CD4-positive, alpha-beta T cell treated with Interleukin-17A for 1 hour (primary cell): Measurements from ENCODE around the gene CCNY.
"Not testable (repeated sequence)": the region's sequence is repeated elsewhere in the genome, so short reads cannot be mapped to it uniquely, and the experiment has no call there.

Source experiments
- DNase-seq: peaks from one replicate; pipeline ENCODE4 v3.0.0-alpha.2; 2020

The CCNY gene

DNA sequence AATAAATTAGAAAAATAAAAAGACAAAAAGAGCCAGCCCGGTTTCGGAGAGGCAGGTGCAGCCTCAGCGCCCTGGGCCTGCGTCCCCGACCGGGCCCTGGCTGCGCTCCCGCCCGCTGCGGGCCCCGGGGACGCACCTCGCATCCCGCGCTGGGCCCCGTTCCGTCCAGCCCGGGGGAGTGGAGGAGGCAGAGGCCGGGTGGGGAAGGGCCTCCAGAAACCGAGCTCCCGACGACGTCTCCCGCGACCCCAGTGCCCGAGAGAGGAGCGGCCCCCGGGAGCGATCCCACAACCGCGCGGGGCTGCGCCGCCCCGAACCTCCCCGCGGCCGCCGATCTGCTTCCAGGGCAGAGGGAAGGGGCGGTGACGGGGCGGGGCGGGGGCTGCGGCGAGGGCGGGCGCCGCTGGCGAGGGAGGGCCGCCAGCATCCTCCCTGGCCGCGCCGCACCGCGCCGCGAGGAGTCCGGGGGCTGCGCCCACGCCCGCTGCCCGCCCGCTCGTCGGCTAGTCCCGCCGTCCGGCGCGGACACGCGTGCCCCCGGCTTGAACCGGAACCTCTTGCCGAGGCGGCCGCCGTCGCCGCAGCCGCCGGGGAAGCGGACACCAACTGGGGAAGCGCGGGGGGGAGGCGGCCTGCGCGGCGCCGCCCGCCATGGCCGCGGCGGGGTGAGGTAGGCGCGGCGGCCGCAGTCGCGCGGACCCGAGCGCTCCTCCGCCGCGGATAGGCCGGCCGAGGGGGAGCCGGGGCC, at the start of gene CCNY:
TSS of gene CCNY (plus strand) at position 426 of the 748 bp plus-strand sequence. CDS start 545 bp downstream, outside the sequence.
- DNase-seq = peak; percentile 75

DNA sequence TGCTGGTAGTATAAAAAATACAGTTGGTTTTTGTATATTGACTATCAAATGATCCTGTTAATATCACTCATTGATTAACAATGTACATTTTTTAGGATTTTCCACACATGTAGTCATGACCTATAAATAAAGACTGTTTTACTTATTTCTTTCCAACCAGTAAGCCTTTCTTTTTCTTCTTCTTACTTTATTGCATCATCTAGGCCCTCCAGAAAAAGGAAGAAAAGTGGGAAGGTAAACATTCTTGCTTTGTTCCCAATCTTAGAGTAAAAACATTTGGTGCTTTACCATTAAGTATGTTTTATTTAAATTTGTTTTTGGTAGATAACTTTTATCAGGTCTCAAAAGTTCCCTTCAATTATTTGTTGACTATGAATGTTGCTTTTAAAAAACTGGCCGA, 47.1 kb upstream of the CCNY start:
- no peak for DNase-seq

DNA sequence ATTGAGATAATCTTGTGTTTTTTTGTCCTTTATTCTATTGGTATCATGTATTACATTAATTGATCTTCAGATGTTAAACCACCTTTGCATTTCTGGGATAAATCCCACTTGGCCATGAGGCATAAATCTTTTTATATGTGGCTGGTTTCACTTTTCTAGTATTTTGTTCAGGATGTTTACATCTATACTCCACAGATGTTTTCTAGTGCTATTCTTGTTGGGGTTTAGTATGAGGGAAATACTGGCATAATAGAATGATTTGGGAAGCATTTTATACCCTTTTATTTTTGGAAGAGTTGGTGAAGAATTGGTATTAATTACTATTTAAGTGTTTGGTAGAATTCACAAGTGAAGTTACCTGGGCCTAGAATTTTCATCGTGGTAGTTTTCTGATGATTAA, 41.8 kb upstream of the CCNY start:
- DNase-seq = no peak

DNA sequence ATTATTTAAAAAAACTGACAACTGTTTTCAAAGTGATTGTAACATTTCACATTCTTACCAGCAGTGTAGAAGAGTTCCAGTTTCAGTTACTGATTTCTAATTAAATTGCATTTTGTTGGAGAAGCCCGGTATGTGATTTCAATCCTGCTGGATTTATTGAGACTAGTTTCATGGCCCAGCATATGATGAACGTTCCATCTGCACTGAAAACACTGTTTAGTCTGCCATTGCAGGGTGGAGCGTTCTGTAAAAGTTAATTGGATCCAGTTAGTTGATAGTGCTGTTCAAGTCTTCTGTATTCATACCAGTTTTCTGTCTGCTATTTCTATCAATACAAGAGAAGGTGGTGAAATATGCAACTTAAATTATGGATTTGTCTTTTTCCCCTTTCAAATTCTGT, 37.3 kb upstream of the CCNY start:
- no peak for DNase-seq

DNA sequence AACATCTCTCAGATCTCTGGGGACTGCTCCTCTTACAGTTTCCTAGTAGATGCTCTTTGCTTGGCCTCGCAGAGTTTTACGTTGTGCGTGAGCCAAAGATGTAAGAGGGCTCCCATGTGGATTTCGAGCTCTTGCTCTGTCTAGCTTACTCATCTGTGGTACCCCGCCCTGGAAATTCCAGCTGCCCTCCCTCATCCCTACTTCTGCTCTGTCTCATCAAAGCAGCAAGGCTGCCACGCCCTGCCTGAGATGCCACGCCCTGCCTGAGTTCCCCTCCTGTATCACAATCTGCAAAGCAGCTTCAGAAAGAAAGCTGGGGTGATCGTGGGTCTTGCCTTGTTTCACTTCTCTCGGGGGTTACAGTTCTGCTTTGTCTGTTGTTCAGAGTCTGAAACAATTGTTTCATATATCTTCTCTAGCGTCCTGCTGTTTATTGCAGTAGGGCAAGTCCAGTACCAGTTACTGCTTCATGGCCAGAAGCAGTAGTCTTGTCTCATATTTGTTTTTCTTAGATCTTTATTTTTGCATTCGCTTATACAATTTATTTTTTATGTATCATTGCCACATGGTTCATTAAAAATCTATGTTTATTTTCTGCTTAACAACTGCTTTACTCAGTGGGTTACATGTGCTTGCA, 36.1 kb upstream of the CCNY start:
- peak; percentile 26 for DNase-seq

DNA sequence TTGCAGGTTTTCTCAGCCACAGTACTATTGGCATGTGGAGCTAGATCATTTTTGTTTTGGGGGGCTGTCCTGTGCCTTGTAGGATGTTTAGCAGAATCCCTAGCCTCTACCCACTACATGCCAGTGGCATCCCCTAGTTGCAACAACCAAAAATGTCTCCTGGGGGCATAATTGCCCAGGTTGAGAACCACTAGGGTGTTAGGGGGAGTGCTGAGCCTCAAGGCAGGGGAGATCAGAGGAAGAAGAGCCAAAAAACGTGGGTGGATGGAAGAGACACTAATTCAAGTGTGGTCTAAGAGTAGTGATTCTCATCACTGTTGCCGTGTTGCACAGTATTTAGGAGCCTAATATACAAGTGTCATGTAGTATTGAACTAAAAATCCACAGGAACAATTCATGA, 31.7 kb upstream of the CCNY start:
- DNase-seq = no peak

DNA sequence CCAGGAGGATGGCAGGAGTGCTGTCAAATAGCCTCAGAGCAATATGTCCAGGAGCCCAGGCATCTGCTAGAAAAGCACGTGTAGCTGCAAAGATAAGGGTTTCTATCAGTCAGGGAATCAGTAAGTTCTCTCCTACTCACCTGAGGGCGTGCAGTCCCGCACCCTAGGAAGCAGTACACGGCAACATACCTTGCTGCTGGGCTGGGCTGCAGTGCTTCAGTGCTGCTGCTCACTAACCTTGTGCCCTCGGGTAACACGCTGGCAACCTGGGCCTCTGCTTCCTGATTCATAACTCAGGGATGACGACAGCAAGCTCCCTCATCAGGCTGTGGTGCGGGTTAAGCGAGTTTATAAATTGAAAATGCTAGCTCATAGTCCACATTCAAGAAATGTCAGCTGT, 29.5 kb upstream of the CCNY start:
- DNase-seq = no peak

DNA sequence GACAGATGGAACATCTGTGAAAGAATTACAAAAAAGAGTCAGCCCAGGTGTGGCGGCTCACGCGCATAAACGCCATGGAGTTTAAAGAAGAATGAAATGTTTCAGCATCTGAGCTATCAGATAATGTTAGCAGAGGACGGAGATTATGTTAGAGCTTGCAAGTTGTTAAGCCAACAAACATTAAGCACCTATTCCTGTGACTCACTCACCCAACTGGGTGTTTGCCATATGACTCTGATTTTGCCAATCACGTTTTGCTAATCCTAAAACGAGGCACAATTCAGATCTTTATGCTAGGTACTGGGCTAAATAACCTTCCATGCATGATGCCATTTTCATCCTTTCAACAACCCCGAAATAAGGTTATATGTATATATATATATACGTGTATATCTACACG, 29.0 kb upstream of the CCNY start:
- no peak for DNase-seq

DNA sequence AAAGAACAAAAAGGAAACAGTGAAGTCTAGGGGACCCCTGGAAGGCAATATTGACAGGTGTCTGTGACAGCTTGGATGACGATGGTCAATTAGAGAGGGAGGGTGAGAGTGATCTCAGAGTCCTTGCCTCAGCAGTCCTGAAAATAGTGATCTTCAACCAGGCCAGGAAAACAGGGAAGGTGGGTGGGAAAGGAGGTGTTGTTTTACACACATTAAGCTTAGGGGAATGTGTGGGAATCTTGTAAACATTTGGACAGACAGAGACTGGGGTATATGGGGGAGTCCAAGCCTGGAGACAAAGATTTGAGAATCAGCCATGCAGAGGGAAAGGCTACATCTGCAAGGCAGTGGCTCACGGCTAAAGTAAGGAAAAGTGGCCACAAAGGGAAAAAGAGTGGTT, 27.5 kb upstream of the CCNY start:
- DNase-seq = no peak

DNA sequence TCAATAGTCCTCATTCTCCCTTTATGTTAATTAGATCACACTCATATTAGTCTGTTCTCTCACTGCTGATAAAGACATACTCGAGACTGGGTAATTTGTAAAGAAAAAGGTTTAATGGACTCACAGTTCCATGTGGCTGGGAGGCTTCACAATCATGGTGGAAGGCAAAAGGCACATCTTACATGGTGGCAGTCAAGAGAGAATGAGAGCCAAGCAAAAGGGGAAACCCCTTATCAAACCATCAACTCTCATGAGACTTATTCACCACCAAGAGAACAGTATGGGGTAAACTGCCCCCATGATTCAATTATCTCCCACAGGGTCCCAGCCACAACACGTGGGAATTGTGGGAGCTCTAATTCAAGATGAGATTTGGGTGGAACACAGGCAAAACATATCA, 22.2 kb upstream of the CCNY start:
- DNase-seq = not testable (repeated sequence)

DNA sequence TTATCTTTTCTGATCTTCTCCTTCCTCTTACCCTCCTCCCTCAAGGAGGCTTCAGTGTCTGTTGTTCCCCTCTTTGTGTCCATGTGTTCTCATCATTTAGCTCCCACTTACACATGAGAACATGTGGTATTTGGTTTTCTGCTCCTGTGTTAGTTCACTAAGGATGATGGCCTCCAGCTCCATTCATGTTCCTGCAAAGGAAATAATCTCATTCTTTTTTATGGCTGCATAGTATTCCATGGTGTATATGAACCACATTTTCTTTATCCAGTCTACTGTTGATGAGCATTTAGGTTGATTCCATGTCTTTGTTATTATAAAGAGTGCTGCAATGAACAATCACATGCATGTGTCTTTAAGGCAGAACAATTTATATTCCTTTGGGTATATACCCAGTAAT, 21.1 kb upstream of the CCNY start:
- not testable (repeated sequence) for DNase-seq

DNA sequence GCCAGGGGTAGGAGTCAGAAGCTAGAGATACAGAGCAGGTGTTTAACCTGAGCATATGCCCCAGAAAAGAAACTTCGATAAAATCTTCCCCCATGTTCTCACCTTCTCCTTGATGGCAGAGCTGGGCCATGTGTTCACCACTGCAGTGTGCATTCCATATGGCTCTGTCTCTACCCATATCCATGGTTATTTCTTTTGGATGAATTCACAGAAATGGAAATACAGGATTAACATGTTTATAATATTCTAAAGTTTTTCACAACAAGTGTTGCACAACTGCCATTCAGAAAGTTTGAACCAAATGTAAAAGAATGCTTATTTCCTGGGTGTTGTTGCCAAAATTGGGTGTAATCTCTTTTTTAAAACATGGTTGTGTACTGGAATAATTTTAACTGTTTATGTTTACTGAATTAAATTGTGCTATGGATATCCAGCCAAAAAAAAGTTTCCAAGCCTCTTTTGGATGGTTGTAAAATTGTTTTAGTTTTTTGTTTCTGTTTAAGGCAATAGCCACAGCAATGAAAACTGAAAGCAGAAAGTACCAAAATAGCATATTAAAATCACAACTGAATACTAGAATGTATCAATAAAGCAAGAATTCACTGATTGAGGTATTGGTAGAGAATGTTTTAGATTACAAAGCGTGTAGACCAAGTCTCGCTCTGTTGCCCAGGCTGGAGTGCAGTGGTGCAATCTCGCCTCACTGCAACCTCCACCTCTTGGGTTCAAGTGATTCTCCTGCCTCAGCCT, 19.9 kb upstream of the CCNY start:
- DNase-seq = no peak

DNA sequence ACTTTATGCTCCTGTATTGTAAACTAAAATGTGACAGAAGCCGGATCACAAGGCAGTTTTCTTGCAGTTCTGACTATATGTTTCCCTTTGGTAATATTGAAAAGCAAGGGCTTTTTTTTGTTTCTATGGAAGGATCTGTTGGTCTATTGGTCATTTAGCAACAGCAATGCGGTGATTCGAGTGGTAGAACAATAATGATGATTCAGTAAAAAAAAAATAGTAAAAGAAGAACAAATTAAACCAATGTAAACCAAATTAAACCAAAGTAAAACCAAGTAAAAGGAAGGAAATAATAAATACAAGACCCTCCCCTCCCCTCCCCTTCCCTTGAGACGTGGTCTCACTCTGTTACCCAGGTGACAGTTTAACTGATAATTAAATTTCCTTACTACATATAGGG, 17.8 kb upstream of the CCNY start:
- no peak for DNase-seq

DNA sequence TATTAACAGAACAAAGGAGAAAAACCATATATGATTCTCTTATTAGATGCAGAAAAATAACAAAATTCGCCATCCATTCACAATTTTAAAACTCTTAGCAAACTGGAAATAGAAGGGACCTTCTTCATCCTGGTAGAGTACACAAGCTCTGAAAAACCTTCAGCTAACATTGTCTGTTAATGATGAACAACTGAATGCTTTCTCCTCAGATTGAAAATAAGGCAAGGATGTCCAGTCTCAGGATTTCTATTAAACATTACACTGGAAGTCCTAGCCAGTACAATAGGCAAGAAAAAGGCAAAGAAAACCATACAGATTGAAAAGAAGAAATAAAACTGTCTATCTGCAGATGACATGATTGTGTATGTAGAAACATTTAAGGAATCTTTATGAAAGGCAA, 16.0 kb upstream of the CCNY start:
- DNase-seq = no peak

DNA sequence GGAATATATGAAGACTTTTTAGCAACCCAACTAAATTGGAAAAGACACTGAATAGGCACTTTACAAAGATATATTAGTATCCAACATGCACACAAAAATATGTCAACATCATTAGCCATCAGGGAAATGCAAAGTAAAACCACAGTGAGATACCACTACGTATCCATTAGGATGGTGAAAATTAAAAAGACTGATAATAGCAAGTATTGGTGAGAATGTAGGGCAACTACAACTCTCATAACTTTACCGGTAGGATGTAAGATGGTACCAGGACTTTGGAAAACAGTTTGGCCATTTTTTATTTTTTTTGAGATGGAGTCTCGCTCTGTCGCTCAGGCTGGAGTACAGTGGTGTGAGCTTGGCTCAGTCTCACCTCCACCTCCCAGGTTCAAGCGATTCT, 13.7 kb upstream of the CCNY start:
- DNase-seq = no peak

DNA sequence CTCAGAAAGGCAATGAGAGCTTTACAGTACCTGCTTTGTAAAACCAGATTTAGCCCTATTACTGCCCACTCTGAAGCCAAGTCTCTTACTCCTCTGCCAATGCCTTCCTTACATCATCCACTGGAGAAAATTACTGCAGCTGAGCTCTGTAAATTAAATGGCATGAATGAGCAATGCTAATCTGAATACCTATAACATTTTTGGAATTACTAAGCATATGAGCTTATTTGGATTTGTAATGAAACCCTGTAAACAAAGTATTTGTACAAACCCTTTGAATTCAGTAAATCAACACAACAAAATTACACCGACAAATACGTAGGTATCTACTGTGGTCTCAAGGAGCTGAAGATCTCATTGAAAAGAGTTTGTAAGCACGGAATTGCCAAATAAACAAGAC, 12.1 kb upstream of the CCNY start:
- DNase-seq = no peak

DNA sequence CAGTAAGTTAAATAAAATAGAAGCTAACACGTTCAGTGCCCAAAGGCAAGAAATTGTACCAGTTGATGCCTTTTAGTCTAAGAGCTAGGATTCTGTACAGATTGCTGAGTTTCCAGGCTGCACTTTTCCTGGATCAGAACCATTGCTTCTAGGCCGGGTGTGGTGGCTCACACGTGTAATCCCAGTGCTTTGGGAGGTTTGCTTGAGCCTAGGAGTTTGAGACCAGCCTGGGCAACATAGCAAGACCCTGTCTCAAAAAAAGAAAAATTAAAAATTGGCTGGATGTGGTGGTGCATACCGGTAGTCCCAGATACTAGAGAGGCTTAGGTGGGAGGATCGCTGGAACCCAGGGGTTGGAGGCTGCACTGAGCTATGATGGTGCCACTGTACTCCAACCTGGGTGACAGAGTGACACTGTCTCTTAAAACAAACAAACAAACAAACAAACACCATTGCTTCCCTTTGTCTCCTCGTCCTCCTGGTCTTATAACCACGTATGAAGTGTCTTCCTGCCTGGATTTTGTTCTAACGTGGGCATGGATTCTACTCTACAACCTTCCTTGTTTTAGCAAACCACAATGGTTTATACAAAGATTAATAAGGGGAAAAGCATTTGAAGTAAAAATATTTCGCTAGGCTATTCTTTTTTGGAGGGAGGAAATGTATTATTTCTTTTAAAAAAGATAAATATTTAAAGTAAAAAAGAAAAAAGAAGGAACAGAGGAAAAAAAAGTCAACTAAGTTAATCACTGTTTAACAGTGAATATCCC, 9.7 kb upstream of the CCNY start:
- DNase-seq = no peak

DNA sequence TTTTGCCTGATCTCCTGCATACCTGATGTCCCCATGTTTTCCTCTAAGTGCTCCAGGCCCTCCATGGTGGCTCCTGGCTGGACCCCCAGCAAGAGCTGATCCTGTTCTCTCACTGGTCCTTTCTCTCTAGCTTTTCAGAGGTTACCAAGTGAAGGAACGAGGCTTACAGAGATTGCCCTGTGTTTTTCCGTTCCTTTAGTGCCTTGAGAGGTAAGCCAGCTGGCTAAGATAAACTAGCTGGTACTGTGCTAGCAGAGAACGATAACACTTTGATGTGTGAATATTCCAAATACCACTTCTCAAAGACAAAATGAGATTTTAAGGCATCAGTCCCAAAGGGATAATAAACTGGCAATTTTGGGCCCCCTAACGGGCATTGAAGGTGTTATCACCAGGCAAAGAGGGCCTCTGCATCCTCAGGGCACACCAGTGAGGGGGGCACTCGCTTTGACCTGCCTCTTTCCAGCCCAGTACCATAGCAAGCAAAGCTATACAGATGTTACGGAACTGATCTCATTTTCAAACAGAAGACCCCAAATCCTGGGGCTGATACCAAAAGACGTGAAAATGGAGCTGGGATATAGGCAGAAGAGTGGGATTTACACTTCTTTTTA, 8.4 kb upstream of the CCNY start:
- no peak for DNase-seq

DNA sequence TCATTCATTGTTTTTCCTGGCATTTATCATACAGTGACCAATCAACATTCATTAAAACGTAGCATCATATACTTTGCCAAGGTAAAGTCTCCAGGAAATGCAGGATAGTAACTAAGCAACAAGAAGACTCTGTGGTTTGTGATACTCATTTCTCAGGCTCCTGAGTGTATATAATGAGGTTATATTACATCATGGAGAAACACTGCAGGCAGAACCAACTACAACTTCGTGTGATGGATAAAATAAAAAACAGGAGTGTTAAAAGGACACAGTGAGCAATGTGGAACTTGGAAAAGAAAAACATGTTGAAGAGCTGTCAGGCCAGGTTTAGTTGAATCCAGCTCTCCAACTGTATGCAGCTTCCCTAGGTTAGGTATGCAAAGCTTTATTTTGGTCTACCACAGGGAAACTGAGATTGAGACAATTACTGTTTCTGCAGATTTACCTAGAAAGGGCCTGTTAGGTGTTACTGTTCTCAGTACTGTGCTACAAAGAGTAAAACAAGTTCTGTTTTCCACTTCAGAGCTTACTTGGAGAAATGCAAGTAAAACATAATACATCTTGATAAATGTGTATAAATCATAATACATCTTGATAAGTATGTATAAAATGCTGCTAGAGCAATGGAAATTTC, 7.8 kb upstream of the CCNY start:
- DNase-seq = no peak

DNA sequence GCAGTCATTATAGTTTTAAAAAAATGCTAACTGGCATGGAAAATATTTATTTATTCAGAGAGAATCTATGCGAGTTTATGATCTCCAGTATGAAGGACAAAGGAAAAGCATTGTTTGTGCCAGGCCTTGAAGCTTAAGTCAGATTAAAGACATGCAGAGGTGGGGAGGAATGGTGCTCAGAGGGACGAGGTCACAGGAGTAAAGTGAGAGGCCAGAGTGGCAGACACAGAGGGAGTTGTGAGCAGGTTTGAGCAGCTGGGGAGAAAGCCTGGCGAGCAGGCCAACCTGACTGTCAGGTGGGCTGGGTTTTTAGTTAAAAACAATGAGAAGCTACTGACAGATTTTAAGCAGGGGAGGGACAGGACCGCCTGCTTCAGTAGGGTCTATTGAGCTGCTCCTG, 6.8 kb upstream of the CCNY start:
- DNase-seq = no peak

DNA sequence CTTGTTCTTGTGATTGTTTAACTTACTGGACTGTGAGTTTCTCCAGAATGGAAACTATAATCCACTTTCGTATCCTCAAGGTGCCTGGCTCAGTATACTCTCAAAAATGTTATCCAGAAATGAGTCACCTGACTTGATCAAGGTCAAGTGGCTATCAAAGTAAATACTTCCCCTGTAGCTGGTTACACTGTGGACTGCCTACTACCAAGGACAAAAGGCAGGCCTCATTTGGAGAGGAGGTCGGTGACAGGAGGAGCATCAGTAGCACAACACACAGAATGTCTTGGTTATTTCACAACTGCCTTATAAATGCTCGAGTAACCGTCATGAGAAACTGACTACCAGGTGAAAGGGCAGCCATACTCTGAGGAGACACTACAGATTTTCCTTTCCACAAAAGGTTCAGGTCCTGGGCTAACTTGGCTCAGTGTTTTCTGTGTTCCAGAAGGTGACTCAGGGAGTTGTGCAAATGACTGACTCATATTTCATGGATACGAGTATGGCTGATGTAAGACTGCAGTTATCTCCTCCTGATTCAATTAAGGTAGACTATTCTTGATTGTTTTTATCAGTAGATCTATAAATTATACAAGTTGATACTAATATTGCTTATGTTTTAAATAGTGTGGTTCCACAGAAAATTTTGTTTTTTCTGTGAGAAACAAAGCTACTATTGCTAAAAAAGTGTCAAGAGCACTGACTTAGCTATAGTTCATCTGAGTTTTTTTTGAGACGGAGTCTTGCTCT, 4.2 kb upstream of the CCNY start:
- no peak for DNase-seq

DNA sequence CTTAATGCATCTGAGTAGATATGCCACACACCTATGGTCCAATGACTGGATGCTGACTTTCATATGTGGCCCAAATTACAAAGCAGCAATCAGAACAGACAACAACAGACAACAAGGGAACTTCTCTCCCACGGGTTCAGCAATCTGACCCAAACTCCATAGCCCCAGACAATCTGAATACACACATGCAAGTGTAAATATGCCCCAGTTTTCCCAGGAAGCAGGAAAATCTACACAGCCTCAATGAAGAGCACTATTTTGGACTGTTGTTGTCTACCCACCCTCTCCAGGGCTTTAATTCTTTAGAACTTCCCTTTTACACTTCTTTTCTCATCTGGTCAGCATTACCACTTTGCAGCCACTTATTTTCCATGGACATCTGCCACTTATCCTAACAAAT, 2.0 kb upstream of the CCNY start:
- no peak for DNase-seq
